Measurements from ENCODE around the gene RFX2.

The RFX2 gene

GRCh38 chr19:6023085-6023682 lies 87.1 kb downstream of the RFX2 start:
- Histone ChIP-seq H3K4me3 (IDR thresholded peaks at IDR 0.05; ENCODE audit: insufficient read depth, low read depth, low read length) (no peak overlapping the region), H3K27me3 (ENCODE audit: insufficient read depth, low read depth) (no peaks in the 10 kb centered on the region), H4K20me1 (ENCODE audit: insufficient read depth) (no peaks in the 10 kb centered on the region), H3K27ac (no peak overlapping the region), H3K36me3 (ENCODE audit: insufficient read depth) (no peaks in the 10 kb centered on the region), H2AFZ (ENCODE audit: low read depth) (no peak overlapping the region), H3K9ac (no peak overlapping the region), H3K4me1 (ENCODE audit: low read depth, poor library complexity, severe bottlenecking) (no peaks in the 10 kb centered on the region), H3K4me2 (no peak overlapping the region), H3K79me2 (ENCODE audit: insufficient read depth, low read depth) (no peaks in the 10 kb centered on the region)
- TF ChIP-seq CTCF (conservative IDR thresholded peaks at IDR 0.05; ENCODE audit: low read depth, low read length), result no peak

- Histone ChIP-seq H3K27me3 (ENCODE audit: insufficient read depth, low read depth) (no peaks in the 10 kb centered on the region), H2AFZ (ENCODE audit: low read depth) (no peak overlapping the region), H3K4me1 (ENCODE audit: low read depth, poor library complexity, severe bottlenecking) (no peaks in the 10 kb centered on the region), H3K4me3 (IDR thresholded peaks at IDR 0.05; ENCODE audit: insufficient read depth, low read depth, low read length) (no peak overlapping the region), H3K9ac (no peak overlapping the region), H4K20me1 (ENCODE audit: insufficient read depth) (no peaks in the 10 kb centered on the region), H3K36me3 (ENCODE audit: insufficient read depth) (no peaks in the 10 kb centered on the region), H3K79me2 (ENCODE audit: insufficient read depth, low read depth) (no peaks in the 10 kb centered on the region), H3K4me2 (no peak overlapping the region), H3K27ac (no peak overlapping the region)
- no peak; the same call in none of the 2 replicates for TF ChIP-seq CTCF (conservative IDR thresholded peaks at IDR 0.05; ENCODE audit: low read depth, low read length)
Observed at GRCh38 chr19:6022570-6023064, 87.7 kb downstream of the RFX2 start.

GRCh38 chr19:6021878-6022569 lies 88.3 kb downstream of the RFX2 start:
- Histone ChIP-seq H3K79me2 (ENCODE audit: insufficient read depth, low read depth) (no peaks in the 10 kb centered on the region), H3K9ac (no peak overlapping the region), H3K27me3 (ENCODE audit: insufficient read depth, low read depth) (no peaks in the 10 kb centered on the region), H2AFZ (ENCODE audit: low read depth) (no peak overlapping the region), H3K4me1 (ENCODE audit: low read depth, poor library complexity, severe bottlenecking) (no peaks in the 10 kb centered on the region), H3K36me3 (ENCODE audit: insufficient read depth) (no peaks in the 10 kb centered on the region), H3K4me2 (no peak overlapping the region), H4K20me1 (ENCODE audit: insufficient read depth) (no peaks in the 10 kb centered on the region), H3K27ac (no peak overlapping the region), H3K4me3 (IDR thresholded peaks at IDR 0.05; ENCODE audit: insufficient read depth, low read depth, low read length) (no peak overlapping the region)
- peak; percentile 68 for TF ChIP-seq CTCF (conservative IDR thresholded peaks at IDR 0.05; ENCODE audit: low read depth, low read length)

GRCh38 chr19:6020972-6021805 lies 89.1 kb downstream of the RFX2 start:
- no peak; the same call in 1 of the 2 replicates for TF ChIP-seq CTCF (conservative IDR thresholded peaks at IDR 0.05; ENCODE audit: low read depth, low read length)
- Histone ChIP-seq H2AFZ (ENCODE audit: low read depth) (no peak overlapping the region), H3K79me2 (ENCODE audit: insufficient read depth, low read depth) (no peaks in the 10 kb centered on the region), H3K4me1 (ENCODE audit: low read depth, poor library complexity, severe bottlenecking) (no peaks in the 10 kb centered on the region), H3K4me2 (no peak overlapping the region), H3K9ac (no peak overlapping the region), H4K20me1 (ENCODE audit: insufficient read depth) (no peaks in the 10 kb centered on the region), H3K4me3 (IDR thresholded peaks at IDR 0.05; ENCODE audit: insufficient read depth, low read depth, low read length) (no peak overlapping the region), H3K27me3 (ENCODE audit: insufficient read depth, low read depth) (no peaks in the 10 kb centered on the region), H3K36me3 (ENCODE audit: insufficient read depth) (no peaks in the 10 kb centered on the region), H3K27ac (no peak overlapping the region)

All from KMS-11 (cell line).